Measurements from ENCODE around the gene CDH13. TPM values are rescaled to one million over a fixed set of nuclear protein-coding genes. Genes with fewer than 3 reads are reported as not detected.

The CDH13 gene
- total and polyA plus RNA-seq, 5 donors = 20.7 to 123 (median 93.6) TPM

GRCh38 chr16:83100679-83101078, 473.9 kb downstream of the CDH13 start:
- Histone ChIP-seq H3K4me1 (ENCODE audit: control insufficient read depth, insufficient read depth, low read length) (no peaks in the 10 kb centered on the region), H3K27me3 (ENCODE audit: control insufficient read depth, insufficient read depth) (no peaks in the 10 kb centered on the region), H3K9me3 (ENCODE audit: control insufficient read depth, low read length) (no peaks in the 10 kb centered on the region), H3K4me3 (ENCODE audit: low read length) (no peak overlapping the region), H3K27ac (ENCODE audit: low read length) (no peak overlapping the region)
- intact Hi-C loops (cut with DNase I) = no loop called here
- ATAC-seq (no peak), DNase-seq (no peak)
- 98% methylated on average over 2 of the region's 2 CpGs for WGBS

- ATAC-seq (no peak), DNase-seq (no peak)
- Histone ChIP-seq H3K27me3 (ENCODE audit: control insufficient read depth, insufficient read depth) (no peaks in the 10 kb centered on the region), H3K4me1 (ENCODE audit: control insufficient read depth, insufficient read depth, low read length) (no peaks in the 10 kb centered on the region), H3K4me3 (ENCODE audit: low read length) (no peak overlapping the region), H3K9me3 (ENCODE audit: control insufficient read depth, low read length) (no peaks in the 10 kb centered on the region), H3K27ac (ENCODE audit: low read length) (no peak overlapping the region)
- intact Hi-C loops (cut with DNase I) = no loop called here
- WGBS = 94% methylated on average over 6 of the region's 6 CpGs
Measured at GRCh38 chr16:83102336-83102735, 475.6 kb downstream of the CDH13 start.

- no peaks in the 10 kb centered on the region for H3K27me3 ChIP-seq (ENCODE audit: control insufficient read depth, insufficient read depth)
- intact Hi-C loops (cut with DNase I) = no loop called here
- no peaks in the 10 kb centered on the region for H3K9me3 ChIP-seq (ENCODE audit: control insufficient read depth, low read length)
- ATAC-seq = no peak
- no peak for DNase-seq
- H3K4me3 ChIP-seq (ENCODE audit: low read length) = no peak overlapping the region
- no peaks in the 10 kb centered on the region for H3K4me1 ChIP-seq (ENCODE audit: control insufficient read depth, insufficient read depth, low read length)
- 92% methylated on average over 9 of the region's 9 CpGs for WGBS
- no peak overlapping the region for H3K27ac ChIP-seq (ENCODE audit: low read length)
Measured at GRCh38 chr16:83105279-83106077, 478.7 kb downstream of the CDH13 start.

- DNase-seq (no peak), ATAC-seq (no peak)
- intact Hi-C loops (cut with DNase I) = no loop called here
- no peaks in the 10 kb centered on the region for H3K9me3 ChIP-seq (ENCODE audit: control insufficient read depth, low read length)
- H3K4me3 ChIP-seq (ENCODE audit: low read length) = no peak overlapping the region
- whole genome bisulfite sequencing = 78% methylated on average over 10 of the region's 10 CpGs
- H3K4me1 ChIP-seq (ENCODE audit: control insufficient read depth, insufficient read depth, low read length) = peaks cover 4% of the 10 kb centered on the region
- H3K27ac ChIP-seq (ENCODE audit: low read length) = no peak overlapping the region
- H3K27me3 ChIP-seq (ENCODE audit: control insufficient read depth, insufficient read depth) = no peaks in the 10 kb centered on the region
Measured at GRCh38 chr16:83109490-83110125, 482.8 kb downstream of the CDH13 start.

GRCh38 chr16:83110269-83110668, 483.5 kb downstream of the CDH13 start:
- WGBS = 85% methylated on average over 5 of the region's 5 CpGs
- Histone ChIP-seq H3K27ac (ENCODE audit: low read length) (no peak overlapping the region), H3K4me3 (ENCODE audit: low read length) (no peak overlapping the region), H3K4me1 (ENCODE audit: control insufficient read depth, insufficient read depth, low read length) (peaks cover 4% of the 10 kb centered on the region), H3K27me3 (ENCODE audit: control insufficient read depth, insufficient read depth) (no peaks in the 10 kb centered on the region), H3K9me3 (ENCODE audit: control insufficient read depth, low read length) (no peaks in the 10 kb centered on the region)
- ATAC-seq = no peak
- intact Hi-C loops (cut with DNase I) = no loop called here
- DNase-seq = no peak

- 39% methylated on average over 7 of the region's 7 CpGs for WGBS
- intact Hi-C loops (cut with DNase I) = no loop called here
- Histone ChIP-seq H3K9me3 (ENCODE audit: control insufficient read depth, low read length) (no peaks in the 10 kb centered on the region), H3K27me3 (ENCODE audit: control insufficient read depth, insufficient read depth) (no peaks in the 10 kb centered on the region), H3K27ac (ENCODE audit: low read length) (no peak overlapping the region), H3K4me3 (ENCODE audit: low read length) (no peak overlapping the region), H3K4me1 (ENCODE audit: control insufficient read depth, insufficient read depth, low read length) (peaks cover 6% of the 10 kb centered on the region)
- ATAC-seq (peak; percentile 66 to 67), DNase-seq (peak in 1 of 3 donors; percentile 24)
Measured at GRCh38 chr16:83113317-83113716, 486.5 kb downstream of the CDH13 start.

- DNase-seq (no peak), ATAC-seq (no peak)
- H3K27ac ChIP-seq (ENCODE audit: low read length) = no peak overlapping the region
- peaks cover 6% of the 10 kb centered on the region for H3K4me1 ChIP-seq (ENCODE audit: control insufficient read depth, insufficient read depth, low read length)
- H3K9me3 ChIP-seq (ENCODE audit: control insufficient read depth, low read length) = no peaks in the 10 kb centered on the region
- H3K4me3 ChIP-seq (ENCODE audit: low read length) = no peak overlapping the region
- 63% methylated on average over 6 of the region's 6 CpGs for WGBS
- intact Hi-C loops (cut with DNase I) = no loop called here
- no peaks in the 10 kb centered on the region for H3K27me3 ChIP-seq (ENCODE audit: control insufficient read depth, insufficient read depth)
Measured at GRCh38 chr16:83113811-83114210, 487.0 kb downstream of the CDH13 start.

GRCh38 chr16:83115491-83116232, 488.9 kb downstream of the CDH13 start:
- DNase-seq = no peak
- Histone ChIP-seq H3K27me3 (ENCODE audit: control insufficient read depth, insufficient read depth) (no peaks in the 10 kb centered on the region), H3K4me1 (ENCODE audit: control insufficient read depth, insufficient read depth, low read length) (peaks cover 6% of the 10 kb centered on the region), H3K27ac (ENCODE audit: low read length) (no peak overlapping the region), H3K9me3 (ENCODE audit: control insufficient read depth, low read length) (no peaks in the 10 kb centered on the region), H3K4me3 (ENCODE audit: low read length) (no peak overlapping the region)
- WGBS = 83% methylated on average over 10 of the region's 10 CpGs
- ATAC-seq = no peak
- intact Hi-C loops (cut with DNase I) = no loop called here

GRCh38 chr16:83116274-83116892, 489.6 kb downstream of the CDH13 start:
- H3K27me3 ChIP-seq (ENCODE audit: control insufficient read depth, insufficient read depth) = no peaks in the 10 kb centered on the region
- no peak for ATAC-seq
- H3K4me1 ChIP-seq (ENCODE audit: control insufficient read depth, insufficient read depth, low read length) = peaks cover 6% of the 10 kb centered on the region
- no peak for DNase-seq
- H3K9me3 ChIP-seq (ENCODE audit: control insufficient read depth, low read length) = no peaks in the 10 kb centered on the region
- H3K4me3 ChIP-seq (ENCODE audit: low read length) = no peak overlapping the region
- whole genome bisulfite sequencing = 82% methylated on average over 8 of the region's 8 CpGs
- intact Hi-C loops (cut with DNase I) = no loop called here
- H3K27ac ChIP-seq (ENCODE audit: low read length) = no peak overlapping the region

GRCh38 chr16:83117810-83118209, 491.0 kb downstream of the CDH13 start:
- Histone ChIP-seq H3K9me3 (ENCODE audit: control insufficient read depth, low read length) (no peaks in the 10 kb centered on the region), H3K4me1 (ENCODE audit: control insufficient read depth, insufficient read depth, low read length) (peaks cover 6% of the 10 kb centered on the region), H3K4me3 (ENCODE audit: low read length) (no peak overlapping the region), H3K27ac (ENCODE audit: low read length) (no peak overlapping the region), H3K27me3 (ENCODE audit: control insufficient read depth, insufficient read depth) (no peaks in the 10 kb centered on the region)
- DNase-seq = no peak
- intact Hi-C loops (cut with DNase I) = no loop called here
- WGBS = 91% methylated on average over 8 of the region's 8 CpGs
- no peak for ATAC-seq

- WGBS = 63% methylated on average over 8 of the region's 8 CpGs
- intact Hi-C loops (cut with DNase I) = no loop called here
- Histone ChIP-seq H3K27me3 (ENCODE audit: control insufficient read depth, insufficient read depth) (no peaks in the 10 kb centered on the region), H3K27ac (ENCODE audit: low read length) (no peak overlapping the region), H3K9me3 (ENCODE audit: control insufficient read depth, low read length) (no peaks in the 10 kb centered on the region), H3K4me1 (ENCODE audit: control insufficient read depth, insufficient read depth, low read length) (peaks cover 5% of the 10 kb centered on the region), H3K4me3 (ENCODE audit: low read length) (no peak overlapping the region)
- ATAC-seq (no peak), DNase-seq (no peak)
Measured at GRCh38 chr16:83118365-83118764, 491.6 kb downstream of the CDH13 start.
